AG09319 (cell line): ENCODE measurements around the gene ACACA.
A peak's percentile ranks its signal among the peaks of the same experiment; 100 is the strongest.
"Not testable (repeated sequence)": the region's sequence is repeated elsewhere in the genome, so short reads cannot be mapped to it uniquely, and the experiment has no call there.

ENCODE experiments used
- DNase-seq: peaks from one replicate; pipeline ENCODE4 v3.0.0-alpha.2; 2010; ENCODE audit warnings: low read depth; ENCODE audit errors: extremely low read depth
- TF ChIP-seq, protein P1 (sequence below): IDR thresholded peaks from 2 replicates; pipeline ENCODE4 v1.5.1; 2011; ENCODE audit warnings: low read depth, mild to moderate bottlenecking, inconsistent platforms, low read length, moderate library complexity

ACACA gene

DNA sequence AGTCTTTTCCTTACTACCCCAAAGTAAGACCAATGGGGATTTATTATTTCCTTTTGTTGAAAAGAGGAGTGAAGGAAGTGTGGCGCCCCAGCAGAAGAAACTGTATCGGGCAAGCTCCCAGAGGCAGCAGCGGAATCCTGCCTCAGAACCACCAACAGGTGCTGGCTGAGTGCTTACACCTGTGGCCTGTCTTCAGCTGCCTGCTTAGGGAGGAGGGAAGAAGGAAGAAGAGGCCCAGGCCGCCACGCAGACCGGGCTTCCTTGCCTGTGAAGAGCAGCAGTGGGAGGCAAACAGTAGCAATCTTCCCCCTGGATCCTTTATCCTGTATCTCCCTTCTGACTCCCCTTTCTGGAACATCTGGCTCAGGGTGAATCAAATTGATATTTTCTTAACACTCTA lies 323.2 kb downstream of the ACACA start:
- TF ChIP-seq, protein P1, sequence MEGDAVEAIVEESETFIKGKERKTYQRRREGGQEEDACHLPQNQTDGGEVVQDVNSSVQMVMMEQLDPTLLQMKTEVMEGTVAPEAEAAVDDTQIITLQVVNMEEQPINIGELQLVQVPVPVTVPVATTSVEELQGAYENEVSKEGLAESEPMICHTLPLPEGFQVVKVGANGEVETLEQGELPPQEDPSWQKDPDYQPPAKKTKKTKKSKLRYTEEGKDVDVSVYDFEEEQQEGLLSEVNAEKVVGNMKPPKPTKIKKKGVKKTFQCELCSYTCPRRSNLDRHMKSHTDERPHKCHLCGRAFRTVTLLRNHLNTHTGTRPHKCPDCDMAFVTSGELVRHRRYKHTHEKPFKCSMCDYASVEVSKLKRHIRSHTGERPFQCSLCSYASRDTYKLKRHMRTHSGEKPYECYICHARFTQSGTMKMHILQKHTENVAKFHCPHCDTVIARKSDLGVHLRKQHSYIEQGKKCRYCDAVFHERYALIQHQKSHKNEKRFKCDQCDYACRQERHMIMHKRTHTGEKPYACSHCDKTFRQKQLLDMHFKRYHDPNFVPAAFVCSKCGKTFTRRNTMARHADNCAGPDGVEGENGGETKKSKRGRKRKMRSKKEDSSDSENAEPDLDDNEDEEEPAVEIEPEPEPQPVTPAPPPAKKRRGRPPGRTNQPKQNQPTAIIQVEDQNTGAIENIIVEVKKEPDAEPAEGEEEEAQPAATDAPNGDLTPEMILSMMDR, result no peak
- no peak for DNase-seq

DNA sequence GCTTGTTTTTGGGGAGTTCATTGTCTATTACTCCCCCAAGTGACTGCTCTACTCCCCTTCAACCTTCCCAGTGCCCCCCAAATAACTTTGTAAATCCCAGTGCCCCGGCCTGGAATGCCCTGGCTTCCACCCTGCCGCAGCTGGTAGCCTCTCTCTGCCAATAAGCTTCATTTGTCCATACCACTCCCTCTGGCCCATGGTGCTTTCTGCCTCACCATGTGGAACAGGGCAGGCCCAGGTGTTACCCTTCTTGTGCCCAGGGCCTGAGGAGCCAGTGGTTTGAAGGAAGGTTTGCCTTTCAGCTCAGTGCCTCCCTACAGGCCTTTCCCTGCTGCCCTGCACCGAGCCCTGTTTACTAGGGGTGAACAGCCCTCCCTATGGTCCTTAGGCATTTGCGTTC lies 323.7 kb downstream of the ACACA start:
- DNase-seq, result no peak
- TF ChIP-seq, protein P1, result no peak

DNA sequence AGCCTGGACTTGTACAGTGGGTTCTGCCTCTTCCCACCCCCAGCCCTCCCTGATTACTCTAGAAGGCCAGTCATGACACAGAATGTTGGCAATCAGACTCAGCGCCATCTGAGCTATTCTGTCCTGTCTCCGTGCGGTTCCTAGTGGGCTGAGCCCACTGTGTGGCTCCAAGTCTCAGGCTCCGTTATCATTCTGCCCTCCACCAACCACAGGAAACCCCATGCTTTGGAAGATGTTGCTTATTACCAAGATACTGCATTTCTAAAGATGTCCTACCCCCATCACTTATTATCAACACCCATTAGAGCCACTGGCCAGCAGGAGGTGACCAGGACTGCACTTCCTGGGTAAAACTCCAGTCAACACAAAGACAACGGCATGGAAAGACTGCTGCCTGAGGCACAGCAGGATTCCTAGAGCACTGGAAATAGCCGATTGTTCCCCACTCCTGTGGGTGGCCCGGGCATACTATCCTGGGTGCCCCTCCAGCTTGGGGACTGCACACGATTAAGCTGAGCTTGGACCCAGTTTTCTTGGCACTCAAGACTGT lies 324.2 kb downstream of the ACACA start:
- TF ChIP-seq, protein P1, result no peak
- DNase-seq, result no peak

DNA sequence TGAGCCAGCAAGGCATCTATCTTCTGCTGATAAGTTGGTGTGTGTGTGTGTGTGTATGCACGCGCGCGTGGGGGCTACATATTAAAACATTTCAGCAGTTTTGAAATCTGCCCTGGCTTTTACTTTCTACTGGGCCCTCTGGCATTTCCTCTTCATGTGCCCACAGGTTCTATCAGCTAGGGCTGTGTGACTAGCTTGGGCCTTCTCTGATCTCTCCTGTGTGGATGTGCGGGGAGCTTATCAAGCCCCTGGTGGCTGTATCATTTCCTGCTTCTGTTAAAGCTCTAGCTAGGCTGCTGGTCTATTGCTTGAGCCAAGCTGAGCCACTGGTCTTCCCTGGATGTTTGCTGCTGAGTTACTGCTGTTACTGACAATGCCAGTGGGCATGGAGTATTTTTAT lies 325.3 kb downstream of the ACACA start:
- TF ChIP-seq, protein P1, result no peak
- no peak for DNase-seq

DNA sequence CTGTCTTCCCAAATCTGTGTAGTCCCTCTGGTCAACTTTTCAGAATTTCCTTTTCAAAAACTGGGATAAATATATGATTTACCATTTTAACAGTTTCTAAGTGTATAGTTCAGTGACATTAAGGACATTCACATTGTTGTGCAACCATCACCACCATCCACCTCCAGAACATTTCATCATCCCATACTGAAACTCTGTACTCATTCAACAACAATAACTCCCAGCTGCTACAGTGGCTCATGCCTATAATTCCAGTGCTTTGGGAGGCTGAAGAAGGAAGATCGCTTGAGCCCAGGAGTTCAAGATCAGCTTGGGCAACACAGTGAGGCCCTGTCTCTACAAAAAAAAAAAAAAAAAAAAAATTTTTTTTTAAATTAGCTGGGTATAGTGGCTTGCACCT lies 326.9 kb downstream of the ACACA start:
- DNase-seq, result peak; percentile 10
- TF ChIP-seq, protein P1, result no peak

DNA sequence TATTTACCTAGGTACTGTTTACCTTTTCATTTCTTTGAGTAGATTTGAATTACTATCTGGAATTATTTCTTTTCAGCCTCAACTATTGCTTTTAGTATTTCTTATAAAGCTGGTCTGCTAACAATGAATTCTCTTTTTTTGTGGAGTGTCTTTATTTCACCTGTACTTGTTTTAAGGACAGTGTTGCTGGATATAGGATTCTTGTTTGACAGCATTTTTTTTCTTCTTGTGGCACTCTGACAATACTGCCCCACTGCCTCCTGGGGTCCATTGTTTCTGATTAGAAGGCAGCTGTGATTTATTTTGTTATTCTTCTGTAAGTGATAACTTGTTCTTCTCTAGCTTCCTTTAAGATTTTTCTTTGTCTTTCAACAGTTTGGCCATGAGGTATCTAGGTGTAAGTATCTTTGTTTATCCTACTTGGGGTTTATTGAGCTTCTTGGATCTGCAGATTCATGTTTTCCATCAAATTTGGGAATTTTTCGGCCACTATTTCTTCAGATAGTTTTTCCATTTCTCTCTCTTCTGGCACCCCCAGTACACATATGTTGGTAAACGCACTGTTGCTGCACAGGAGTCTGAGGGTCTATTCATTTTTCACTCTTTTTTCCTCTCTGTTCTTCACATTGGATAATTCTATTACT lies 327.4 kb downstream of the ACACA start:
- no peak for DNase-seq
- TF ChIP-seq, protein P1, result no peak

DNA sequence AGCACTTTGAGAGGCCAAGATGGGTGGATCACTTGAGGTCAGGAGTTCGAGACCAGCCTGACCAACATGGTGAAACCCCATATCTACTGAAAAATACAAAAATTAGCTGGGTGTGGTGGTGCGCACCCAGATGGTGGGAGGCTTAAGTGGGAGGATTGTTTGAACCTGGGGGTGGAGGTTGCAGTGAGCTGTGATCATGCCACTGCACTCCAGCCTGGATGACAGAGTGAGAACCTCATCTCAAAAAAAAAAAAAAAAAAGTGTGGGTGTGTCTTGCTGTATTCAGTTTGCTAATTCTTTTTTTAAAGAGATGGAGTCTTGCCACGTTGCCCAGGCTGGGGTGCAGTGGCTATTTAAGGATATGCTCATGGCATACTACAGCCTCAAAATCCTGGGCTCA lies 333.2 kb downstream of the ACACA start:
- DNase-seq, result not testable (repeated sequence)

DNA sequence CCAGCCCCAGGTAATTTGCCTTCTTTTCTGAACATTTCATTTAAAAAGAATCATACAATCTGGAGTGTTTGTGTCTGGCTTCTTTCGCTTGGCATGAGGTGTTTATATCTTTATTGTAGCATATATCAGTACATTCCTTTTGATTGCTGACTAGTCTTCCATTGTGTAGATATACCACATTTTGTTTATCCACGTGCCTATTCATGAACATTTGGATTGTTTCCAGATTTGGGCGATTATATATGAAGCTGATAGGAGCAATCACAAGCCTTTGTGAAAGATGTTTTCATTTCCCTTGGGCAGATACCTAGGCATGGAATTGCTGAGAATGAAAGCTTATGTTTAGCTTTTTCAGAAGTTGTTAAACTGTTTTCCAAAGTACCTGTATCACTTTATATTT lies 337.5 kb downstream of the ACACA start:
- TF ChIP-seq, protein P1, result no peak

More for the DNA sequence above, 337.5 kb downstream of the ACACA start:
- DNase-seq, result no peak
